22Rv1 (cell line): ENCODE measurements around the gene HOMEZ.

Experiments used
- ZFX ChIP-seq: fragments of 450-650 bp; IDR thresholded peaks from 2 replicates; pipeline ENCODE4 v1.6.1; 2017; ENCODE audit warnings: antibody characterized with exemption, borderline replicate concordance
- TF ChIP-seq, protein P1 (sequence below): fragments of 450-650 bp; IDR thresholded peaks from 2 replicates; pipeline ENCODE4 v1.5.1; 2017; ENCODE audit warnings: mild to moderate bottlenecking

DNA sequence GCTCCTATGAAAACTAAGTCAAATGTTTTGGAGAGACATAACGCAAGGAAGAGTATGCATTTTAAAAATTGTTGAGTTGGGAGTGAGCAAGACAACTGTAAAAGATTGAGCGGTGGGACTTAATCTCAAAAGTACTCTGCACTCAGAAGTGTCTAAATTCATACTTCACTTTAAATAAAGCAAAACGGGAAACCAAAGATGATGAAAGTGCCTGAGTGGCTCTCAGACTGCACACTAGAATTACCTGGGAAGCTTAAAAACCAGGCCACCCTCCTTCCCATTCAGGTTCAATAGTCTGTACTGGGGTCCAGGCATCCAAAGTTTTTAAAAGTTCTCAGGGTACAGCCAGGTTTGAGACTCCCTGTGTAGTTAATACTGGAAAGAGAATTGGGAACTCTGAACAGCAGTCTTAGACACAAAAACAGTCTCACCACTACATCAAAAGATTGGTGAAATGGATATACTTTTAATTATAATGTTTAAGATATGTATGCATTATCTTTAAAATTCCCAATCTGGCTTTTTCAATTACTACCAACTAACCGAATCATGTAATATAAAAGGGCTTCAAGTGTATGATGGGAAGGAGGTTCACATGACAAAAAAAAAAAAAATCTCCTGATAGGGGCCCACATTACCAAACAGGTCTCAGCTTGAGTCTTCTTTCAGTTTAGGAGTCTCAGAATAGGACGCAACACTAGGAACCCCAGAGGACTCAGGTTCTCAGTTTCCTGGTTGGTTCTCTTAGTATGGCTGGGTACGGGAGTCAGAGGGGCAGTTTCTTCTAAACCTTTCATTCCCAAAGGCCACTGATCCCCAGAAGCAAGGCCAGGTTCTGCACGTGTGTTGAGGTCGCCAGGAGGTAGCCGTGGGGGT lies 1.0 kb downstream of the HOMEZ start:
- TF ChIP-seq, protein P1, sequence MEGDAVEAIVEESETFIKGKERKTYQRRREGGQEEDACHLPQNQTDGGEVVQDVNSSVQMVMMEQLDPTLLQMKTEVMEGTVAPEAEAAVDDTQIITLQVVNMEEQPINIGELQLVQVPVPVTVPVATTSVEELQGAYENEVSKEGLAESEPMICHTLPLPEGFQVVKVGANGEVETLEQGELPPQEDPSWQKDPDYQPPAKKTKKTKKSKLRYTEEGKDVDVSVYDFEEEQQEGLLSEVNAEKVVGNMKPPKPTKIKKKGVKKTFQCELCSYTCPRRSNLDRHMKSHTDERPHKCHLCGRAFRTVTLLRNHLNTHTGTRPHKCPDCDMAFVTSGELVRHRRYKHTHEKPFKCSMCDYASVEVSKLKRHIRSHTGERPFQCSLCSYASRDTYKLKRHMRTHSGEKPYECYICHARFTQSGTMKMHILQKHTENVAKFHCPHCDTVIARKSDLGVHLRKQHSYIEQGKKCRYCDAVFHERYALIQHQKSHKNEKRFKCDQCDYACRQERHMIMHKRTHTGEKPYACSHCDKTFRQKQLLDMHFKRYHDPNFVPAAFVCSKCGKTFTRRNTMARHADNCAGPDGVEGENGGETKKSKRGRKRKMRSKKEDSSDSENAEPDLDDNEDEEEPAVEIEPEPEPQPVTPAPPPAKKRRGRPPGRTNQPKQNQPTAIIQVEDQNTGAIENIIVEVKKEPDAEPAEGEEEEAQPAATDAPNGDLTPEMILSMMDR, result no peak
- TF ChIP-seq ZFX, result no peak
